GM23248 (cell line): ENCODE results near the gene PLEKHA1.

Experiments
- EZH2 ChIP-seq: fragments of 200-600 bp; sonication (generic); IDR thresholded peaks from 2 replicates; pipeline ENCODE4 v1.6.1; 2018; ENCODE audit warnings: antibody characterized with exemption, mild to moderate bottlenecking; ENCODE audit not compliant: insufficient read depth, poor library complexity, severe bottlenecking
- EZH2phosphoT487 ChIP-seq: fragments of 200-600 bp; sonication (generic); IDR thresholded peaks from 2 replicates; pipeline ENCODE4 v1.6.1; 2018; ENCODE audit warnings: antibody characterized with exemption, moderate library complexity, mild to moderate bottlenecking, low read depth; ENCODE audit not compliant: insufficient read depth

- no peak for TF ChIP-seq EZH2phosphoT487
- no peak for TF ChIP-seq EZH2
Observed at GRCh38 chr10:122390679-122391078, 16.2 kb downstream of the PLEKHA1 start.
